Measurements from ENCODE around the gene FBLIM1. TPM values are rescaled to one million over a fixed set of nuclear protein-coding genes. Genes with fewer than 3 reads are reported as not detected.

FBLIM1 gene
- total and polyA plus RNA-seq, 2 experiments from 2014 or later = 91.6 to 186 TPM

DNA sequence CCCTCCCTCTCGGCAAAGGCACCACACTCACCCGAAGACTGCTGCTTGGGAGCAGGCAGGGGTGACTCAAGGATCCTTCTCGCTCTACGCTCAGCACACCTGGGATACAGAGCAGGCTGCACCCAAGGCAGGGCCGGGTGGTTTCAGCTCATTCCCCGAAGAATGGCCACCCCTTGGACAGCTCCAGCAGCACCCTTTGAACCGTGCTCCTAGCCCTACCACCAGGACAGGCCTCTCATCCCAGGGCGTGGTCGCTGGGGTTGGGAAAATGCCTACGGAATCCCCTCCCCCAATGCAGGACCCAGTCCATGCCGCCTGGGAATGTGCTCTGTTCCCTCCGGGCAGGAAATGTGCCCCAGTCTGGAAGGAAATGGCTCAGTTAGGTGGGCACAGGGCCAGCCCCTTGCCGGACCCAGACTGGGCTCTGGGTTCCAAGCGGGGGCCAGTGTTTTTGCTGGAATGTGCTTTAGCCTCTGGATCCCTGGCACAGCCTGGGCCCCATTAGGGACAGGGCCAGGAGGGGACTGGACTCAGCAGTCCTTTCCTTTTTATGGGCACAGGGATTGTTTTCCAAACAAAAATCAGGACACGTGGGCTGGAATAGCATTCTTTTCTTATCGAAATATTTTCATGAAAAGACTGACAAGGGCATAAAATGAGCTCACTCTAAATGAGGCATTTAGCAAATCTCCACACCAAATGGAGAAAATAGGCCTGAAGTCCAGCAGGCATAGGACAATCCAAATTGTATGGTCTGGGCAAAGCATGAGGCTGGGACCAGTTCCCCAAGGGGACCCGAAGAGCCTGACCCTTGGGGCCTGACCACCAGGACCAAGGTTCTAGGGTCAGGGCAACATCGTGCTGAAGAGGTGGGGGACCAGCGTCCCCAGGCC is 8.9 kb upstream of the FBLIM1 start:
- Histone ChIP-seq H3K4me3 (no peak overlapping the region), H3K27ac (no peak overlapping the region), H3K27me3 (no peaks in the 10 kb centered on the region), H3K36me3 (no peaks in the 10 kb centered on the region), H3K9me3 (ENCODE audit: low read depth) (no peaks in the 10 kb centered on the region), H3K4me1 (ENCODE audit: low read depth) (peaks cover 12% of the 10 kb centered on the region)
- TF ChIP-seq, protein P1, sequence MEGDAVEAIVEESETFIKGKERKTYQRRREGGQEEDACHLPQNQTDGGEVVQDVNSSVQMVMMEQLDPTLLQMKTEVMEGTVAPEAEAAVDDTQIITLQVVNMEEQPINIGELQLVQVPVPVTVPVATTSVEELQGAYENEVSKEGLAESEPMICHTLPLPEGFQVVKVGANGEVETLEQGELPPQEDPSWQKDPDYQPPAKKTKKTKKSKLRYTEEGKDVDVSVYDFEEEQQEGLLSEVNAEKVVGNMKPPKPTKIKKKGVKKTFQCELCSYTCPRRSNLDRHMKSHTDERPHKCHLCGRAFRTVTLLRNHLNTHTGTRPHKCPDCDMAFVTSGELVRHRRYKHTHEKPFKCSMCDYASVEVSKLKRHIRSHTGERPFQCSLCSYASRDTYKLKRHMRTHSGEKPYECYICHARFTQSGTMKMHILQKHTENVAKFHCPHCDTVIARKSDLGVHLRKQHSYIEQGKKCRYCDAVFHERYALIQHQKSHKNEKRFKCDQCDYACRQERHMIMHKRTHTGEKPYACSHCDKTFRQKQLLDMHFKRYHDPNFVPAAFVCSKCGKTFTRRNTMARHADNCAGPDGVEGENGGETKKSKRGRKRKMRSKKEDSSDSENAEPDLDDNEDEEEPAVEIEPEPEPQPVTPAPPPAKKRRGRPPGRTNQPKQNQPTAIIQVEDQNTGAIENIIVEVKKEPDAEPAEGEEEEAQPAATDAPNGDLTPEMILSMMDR (IDR thresholded peaks at IDR 0.05; ENCODE audit: low read depth, low read length) = no peak
- DNase-seq (ENCODE audit: low read depth in 1 of 2, low spot score in 1 of 2) = peak in 1 of 2 donors; percentile 63

GRCh38 chr1:15750924-15751323 is 7.7 kb upstream of the FBLIM1 start:
- Histone ChIP-seq H3K4me1 (ENCODE audit: low read depth) (peaks cover 12% of the 10 kb centered on the region), H3K4me3 (no peak overlapping the region), H3K27me3 (no peaks in the 10 kb centered on the region), H3K27ac (no peak overlapping the region), H3K36me3 (no peaks in the 10 kb centered on the region), H3K9me3 (ENCODE audit: low read depth) (no peaks in the 10 kb centered on the region)
- TF ChIP-seq, protein P1 (IDR thresholded peaks at IDR 0.05; ENCODE audit: low read depth, low read length) = no peak
- no peak for DNase-seq (ENCODE audit: low read depth in 1 of 2, low spot score in 1 of 2)

- Histone ChIP-seq H3K9me3 (ENCODE audit: low read depth) (no peaks in the 10 kb centered on the region), H3K27me3 (no peaks in the 10 kb centered on the region), H3K4me3 (no peak overlapping the region), H3K27ac (no peak overlapping the region), H3K4me1 (ENCODE audit: low read depth) (peaks cover 11% of the 10 kb centered on the region), H3K36me3 (no peaks in the 10 kb centered on the region)
- TF ChIP-seq, protein P1 (IDR thresholded peaks at IDR 0.05; ENCODE audit: low read depth, low read length) = no peak
- no peak for DNase-seq (ENCODE audit: low read depth in 1 of 2, low spot score in 1 of 2)
Measured at GRCh38 chr1:15751717-15752116, 6.9 kb upstream of the FBLIM1 start.

GRCh38 chr1:15753776-15754175 is 4.8 kb upstream of the FBLIM1 start:
- DNase-seq (ENCODE audit: low read depth in 1 of 2, low spot score in 1 of 2) = no peak
- TF ChIP-seq, protein P1 (IDR thresholded peaks at IDR 0.05; ENCODE audit: low read depth, low read length) = no peak
- no peak overlapping the region for H3K4me3 ChIP-seq

GRCh38 chr1:15755021-15755645 is 3.5 kb upstream of the FBLIM1 start:
- H3K9me3 ChIP-seq (ENCODE audit: low read depth) = no peaks in the 10 kb centered on the region
- TF ChIP-seq, protein P1 (IDR thresholded peaks at IDR 0.05; ENCODE audit: low read depth, low read length) = no peak
- H3K4me1 ChIP-seq (ENCODE audit: low read depth) = peaks cover 3% of the 10 kb centered on the region
- H3K27me3 ChIP-seq = no peaks in the 10 kb centered on the region
- no peak for DNase-seq (ENCODE audit: low read depth in 1 of 2, low spot score in 1 of 2)
- H3K27ac ChIP-seq = no peak overlapping the region
- no peak overlapping the region for H3K4me3 ChIP-seq
- H3K36me3 ChIP-seq = no peaks in the 10 kb centered on the region

More at GRCh38 chr1:15753776-15754175, 4.8 kb upstream of the FBLIM1 start:
- Histone ChIP-seq H3K27me3 (no peaks in the 10 kb centered on the region), H3K4me1 (ENCODE audit: low read depth) (no peaks in the 10 kb centered on the region), H3K9me3 (ENCODE audit: low read depth) (no peaks in the 10 kb centered on the region), H3K27ac (no peak overlapping the region), H3K36me3 (no peaks in the 10 kb centered on the region)

Measured in cardiac muscle cell (in vitro differentiated cells and primary cell).